ENCODE measurements around the gene GABRA6.

DNA sequence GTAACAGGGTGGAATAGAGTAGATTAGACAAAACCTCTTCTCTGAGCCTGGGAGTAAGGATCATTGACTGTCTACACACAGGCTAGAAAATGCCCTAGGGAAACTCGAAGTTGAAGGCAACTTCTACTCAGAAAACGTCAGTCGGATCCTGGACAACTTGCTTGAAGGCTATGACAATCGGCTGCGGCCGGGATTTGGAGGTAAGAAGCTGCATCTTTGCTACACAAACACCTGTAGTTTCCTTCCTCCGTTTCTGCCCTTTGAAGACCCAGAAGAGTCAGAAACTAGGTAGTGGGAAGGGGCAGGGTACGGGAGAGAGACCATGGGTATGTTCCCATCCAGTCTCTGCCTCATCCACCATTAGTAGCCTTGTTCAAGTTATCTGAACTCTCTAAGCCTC lies 628 bp downstream of the GABRA6 start:
- TF ChIP-seq, protein P1, sequence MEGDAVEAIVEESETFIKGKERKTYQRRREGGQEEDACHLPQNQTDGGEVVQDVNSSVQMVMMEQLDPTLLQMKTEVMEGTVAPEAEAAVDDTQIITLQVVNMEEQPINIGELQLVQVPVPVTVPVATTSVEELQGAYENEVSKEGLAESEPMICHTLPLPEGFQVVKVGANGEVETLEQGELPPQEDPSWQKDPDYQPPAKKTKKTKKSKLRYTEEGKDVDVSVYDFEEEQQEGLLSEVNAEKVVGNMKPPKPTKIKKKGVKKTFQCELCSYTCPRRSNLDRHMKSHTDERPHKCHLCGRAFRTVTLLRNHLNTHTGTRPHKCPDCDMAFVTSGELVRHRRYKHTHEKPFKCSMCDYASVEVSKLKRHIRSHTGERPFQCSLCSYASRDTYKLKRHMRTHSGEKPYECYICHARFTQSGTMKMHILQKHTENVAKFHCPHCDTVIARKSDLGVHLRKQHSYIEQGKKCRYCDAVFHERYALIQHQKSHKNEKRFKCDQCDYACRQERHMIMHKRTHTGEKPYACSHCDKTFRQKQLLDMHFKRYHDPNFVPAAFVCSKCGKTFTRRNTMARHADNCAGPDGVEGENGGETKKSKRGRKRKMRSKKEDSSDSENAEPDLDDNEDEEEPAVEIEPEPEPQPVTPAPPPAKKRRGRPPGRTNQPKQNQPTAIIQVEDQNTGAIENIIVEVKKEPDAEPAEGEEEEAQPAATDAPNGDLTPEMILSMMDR (IDR thresholded peaks at IDR 0.05 in 4 of 5, conservative IDR thresholded peaks at IDR 0.05 in 1 of 5) = no peak
- TF ChIP-seq POLR2A (IDR thresholded peaks at IDR 0.05) = no peak
